Trophoblast cell (in vitro differentiated cells and primary cell): Measurements from ENCODE around the gene METAP1D.
A peak's percentile ranks its signal among the peaks of the same experiment; 100 is the strongest.

Experiments
- DNase-seq, 2 donors: peaks; one replicate each; pipeline ENCODE4 v3.0.0-alpha.2; 2016
- H2AFZ ChIP-seq: 2 replicates; pipeline ENCODE4 v1.6.1; 2013; ENCODE audit warnings: low read length, moderate library complexity, mild to moderate bottlenecking; ENCODE audit not compliant: insufficient read depth, poor library complexity
- H2AK5ac ChIP-seq: 2 replicates; pipeline ENCODE4 v1.6.1; 2013; ENCODE audit warnings: mild to moderate bottlenecking, low read length
- H2BK120ac ChIP-seq: 2 replicates; pipeline ENCODE4 v1.6.1; 2013; ENCODE audit warnings: low read length, mild to moderate bottlenecking, moderate library complexity; ENCODE audit not compliant: insufficient read depth, poor library complexity
- H2BK12ac ChIP-seq: 2 replicates; pipeline ENCODE4 v1.6.1; 2013; ENCODE audit warnings: mild to moderate bottlenecking, low read length, moderate library complexity
- H2BK5ac ChIP-seq: 2 replicates; pipeline ENCODE4 v1.6.1; 2013; ENCODE audit warnings: low read length, low read depth, moderate library complexity, mild to moderate bottlenecking; ENCODE audit not compliant: poor library complexity
- H3K14ac ChIP-seq: 2 replicates; pipeline ENCODE4 v1.6.1; 2013; ENCODE audit warnings: mild to moderate bottlenecking, low read length
- H3K18ac ChIP-seq: 2 replicates; pipeline ENCODE4 v1.6.1; 2013; ENCODE audit warnings: mild to moderate bottlenecking, low read length
- H3K23ac ChIP-seq: 2 replicates; pipeline ENCODE4 v1.6.1; 2013; ENCODE audit warnings: low read length
- H3K27ac ChIP-seq: 2 replicates; pipeline ENCODE4 v1.5.1; 2013; ENCODE audit warnings: low read depth, mild to moderate bottlenecking, inconsistent platforms, low read length, moderate library complexity
- H3K27me3 ChIP-seq: 2 replicates; pipeline ENCODE4 v1.6.1; 2013; ENCODE audit warnings: inconsistent platforms, mild to moderate bottlenecking, low read length, moderate library complexity; ENCODE audit not compliant: insufficient read depth
- H3K36me3 ChIP-seq, 2 experiments: 1 replicate in 1 of 2; 2 replicates in 1 of 2; pipeline ENCODE4 v1.6.1; 2013; ENCODE audit warnings: low read length in 2 of 2, mild to moderate bottlenecking in 2 of 2, moderate library complexity in 1 of 2; ENCODE audit not compliant: insufficient read depth in 2 of 2, control insufficient read depth in 1 of 2
- H3K4ac ChIP-seq: 2 replicates; pipeline ENCODE4 v1.6.1; 2013; ENCODE audit warnings: low read depth, mild to moderate bottlenecking, low read length, moderate library complexity
- H3K4me1 ChIP-seq, 2 experiments: 1 replicate in 1 of 2; 2 replicates in 1 of 2; pipeline ENCODE4 v1.6.1; 2013; ENCODE audit warnings: low read length in 2 of 2, mild to moderate bottlenecking in 2 of 2, moderate library complexity in 1 of 2; ENCODE audit not compliant: insufficient read depth in 2 of 2, control insufficient read depth in 1 of 2
- H3K4me2 ChIP-seq: 2 replicates; pipeline ENCODE4 v1.6.1; 2013; ENCODE audit warnings: inconsistent platforms, mild to moderate bottlenecking, low read length, moderate library complexity
- H3K4me3 ChIP-seq: 2 replicates; pipeline ENCODE4 v1.5.1; 2013; ENCODE audit warnings: mild to moderate bottlenecking, low read depth, low read length, inconsistent platforms
- H3K79me1 ChIP-seq: one replicate; pipeline ENCODE4 v1.6.1; 2013; ENCODE audit warnings: low read length
- H3K79me2 ChIP-seq: 2 replicates; pipeline ENCODE4 v1.6.1; 2013; ENCODE audit warnings: low read length, mild to moderate bottlenecking; ENCODE audit not compliant: control insufficient read depth, insufficient read depth, poor library complexity
- H3K9ac ChIP-seq: 2 replicates; pipeline ENCODE4 v1.6.1; 2013; ENCODE audit warnings: mild to moderate bottlenecking, low read length
- H3K9me3 ChIP-seq: 2 replicates; pipeline ENCODE4 v1.6.1; 2013; ENCODE audit warnings: low read depth, mild to moderate bottlenecking, control low read depth, inconsistent platforms, low read length; ENCODE audit not compliant: insufficient read depth
- H4K12ac ChIP-seq: 2 replicates; pipeline ENCODE4 v1.6.1; 2013; ENCODE audit warnings: low read depth, mild to moderate bottlenecking, low read length, moderate library complexity
- H4K8ac ChIP-seq: 2 replicates; pipeline ENCODE4 v1.6.1; 2013; ENCODE audit warnings: low read depth, mild to moderate bottlenecking, low read length, moderate library complexity
- H4K91ac ChIP-seq: one replicate; pipeline ENCODE4 v1.6.1; 2013; ENCODE audit warnings: low read depth, mild to moderate bottlenecking, low read length, moderate library complexity
- WGBS: extraction: QIAGEN DNeasy Blood & Tissue Kit; methylation state at CpG from one replicate; pipeline ENCODE4 v1.1.7; 2013; ENCODE audit warnings: missing lambda C conversion rate; ENCODE audit not compliant: insufficient read length, insufficient coverage; ENCODE audit errors: extremely low coverage; 5-methylcytosine and 5-hydroxymethylcytosine counted together

METAP1D gene

GRCh38 chr2:172105471-172106107, 105.8 kb downstream of the METAP1D start:
- Histone ChIP-seq H3K14ac (no peak overlapping the region), H2AK5ac (no peak overlapping the region), H4K12ac (no peak overlapping the region), H4K91ac (no peak overlapping the region), H3K79me2 (peaks cover 17% of the 10 kb centered on the region), H3K4me2 (peak overlapping the region; percentile 71), H3K4ac (no peak overlapping the region), H3K23ac (no peak overlapping the region), H2AFZ (peak overlapping the region; percentile 24), H3K36me3 (peaks cover 6 to 7% of the 10 kb centered on the region in 2 experiments), H2BK5ac (no peak overlapping the region), H3K27me3 (peaks cover 8% of the 10 kb centered on the region), H3K9ac (no peak overlapping the region), H3K18ac (no peak overlapping the region), H3K9me3 (no peaks in the 10 kb centered on the region), H3K4me1 (peaks cover 9 to 26% of the 10 kb centered on the region in 2 experiments), H3K79me1 (peaks cover 20% of the 10 kb centered on the region), H4K8ac (no peak overlapping the region), H2BK120ac (no peak overlapping the region), H2BK12ac (no peak overlapping the region), H3K27ac (no peak overlapping the region), H3K4me3 (no peak overlapping the region)
- no CpG with 5 or more reads among the region's 23 CpGs for WGBS
- DNase-seq = no peak

DNA sequence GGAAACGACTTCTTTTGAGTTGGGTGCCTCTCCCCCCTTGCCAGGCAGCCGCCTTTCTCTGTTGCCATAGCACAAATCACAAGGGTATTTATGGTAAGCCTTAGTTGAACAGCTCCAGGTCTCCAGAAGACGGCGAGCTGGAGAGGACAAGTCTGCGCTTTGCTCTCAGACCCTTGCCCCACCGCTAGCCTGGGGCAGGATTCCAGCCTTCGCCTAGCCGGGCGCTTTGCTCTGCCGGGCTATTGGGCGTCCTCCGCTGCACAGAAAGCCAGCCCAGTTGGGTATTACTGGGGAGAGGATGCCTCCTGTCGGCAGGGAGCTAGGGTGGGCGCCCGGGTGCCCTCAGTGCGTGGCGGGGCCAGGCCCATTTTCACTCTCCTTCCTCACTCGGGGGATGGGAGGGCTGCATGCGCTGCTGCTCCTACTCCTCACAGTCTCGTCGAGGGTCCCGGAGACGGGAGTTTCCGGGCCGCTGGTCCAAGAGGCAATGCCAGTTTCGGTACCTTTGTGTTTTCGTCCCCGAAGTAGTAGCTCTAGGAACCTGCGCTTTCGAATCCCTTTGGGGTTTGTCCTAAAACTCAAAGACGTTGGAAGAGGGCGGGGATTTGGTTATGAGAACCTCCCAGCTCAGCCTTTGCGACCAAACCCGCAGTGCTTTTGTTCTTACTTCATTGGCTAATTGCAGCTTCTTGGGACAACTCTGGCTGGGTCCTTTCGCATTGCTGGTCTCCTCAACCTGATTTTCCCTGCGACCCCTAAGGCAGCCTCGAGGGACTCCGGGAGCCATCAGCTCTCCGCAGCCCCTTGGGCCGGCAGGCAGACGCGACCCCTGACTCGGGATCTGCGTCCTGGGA, 106.6 kb downstream of the METAP1D start:
- H3K9ac ChIP-seq = no peak overlapping the region
- peaks cover 10% of the 10 kb centered on the region for H3K79me2 ChIP-seq
- no CpG with 5 or more reads among the region's 44 CpGs for WGBS

DNA sequence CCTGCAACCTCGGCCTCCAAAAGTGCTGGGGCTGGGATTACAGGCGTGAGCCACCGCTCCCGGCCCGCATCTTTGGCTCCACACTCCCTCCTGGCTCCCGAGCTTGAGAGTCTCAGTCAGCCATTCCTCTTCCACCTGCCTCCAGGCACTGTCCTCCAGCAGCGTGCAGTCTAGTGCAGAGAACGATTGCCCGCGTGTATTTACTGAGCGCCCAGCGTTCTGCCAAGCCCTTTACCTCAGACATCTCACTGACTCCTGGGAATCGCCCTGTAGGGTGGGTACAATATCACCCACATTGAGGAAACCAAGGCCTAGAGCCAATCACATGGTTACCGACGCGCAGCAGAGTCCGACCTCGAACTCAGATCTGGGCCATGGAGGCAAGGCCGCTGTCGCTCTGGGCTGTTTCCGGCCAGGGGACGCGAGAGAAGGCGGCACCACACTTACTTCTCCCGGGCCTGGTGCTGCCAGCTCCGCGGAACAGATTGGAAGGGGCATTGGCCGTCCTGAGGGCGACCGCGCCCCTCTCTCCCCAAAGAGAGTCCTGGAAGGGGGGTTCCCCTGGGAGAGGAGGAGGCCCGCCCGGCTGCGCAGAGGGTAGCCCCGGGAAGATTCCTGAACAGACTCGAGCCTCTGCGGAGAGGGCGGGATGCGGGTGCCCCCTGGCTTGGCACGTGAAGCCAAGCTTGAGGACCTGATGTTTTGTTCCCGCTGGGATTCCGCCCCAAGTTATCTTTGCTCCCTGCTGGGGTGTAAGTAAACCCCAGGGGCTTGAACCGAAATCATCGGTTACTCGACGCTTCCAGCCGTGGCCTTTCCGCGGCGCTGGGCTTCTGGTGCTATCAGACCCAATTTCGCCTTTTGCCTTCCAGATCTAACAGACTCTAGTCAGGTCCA, 108.2 kb downstream of the METAP1D start:
- Histone ChIP-seq H3K9ac (no peak overlapping the region), H2BK120ac (no peak overlapping the region), H3K27ac (no peak overlapping the region), H3K14ac (no peak overlapping the region), H3K4me3 (no peak overlapping the region), H3K4ac (no peak overlapping the region), H3K4me1 (peaks cover 9 to 25% of the 10 kb centered on the region in 2 experiments), H3K9me3 (no peaks in the 10 kb centered on the region), H3K18ac (no peak overlapping the region), H3K23ac (no peak overlapping the region), H2AFZ (no peak overlapping the region), H2BK5ac (no peak overlapping the region), H3K36me3 (no peaks in the 10 kb centered on the region), H3K79me2 (no peaks in the 10 kb centered on the region), H3K27me3 (peaks cover 8% of the 10 kb centered on the region), H4K8ac (no peak overlapping the region), H4K91ac (no peak overlapping the region), H2AK5ac (no peak overlapping the region), H4K12ac (no peak overlapping the region), H3K79me1 (no peaks in the 10 kb centered on the region), H2BK12ac (no peak overlapping the region), H3K4me2 (no peak overlapping the region)
- WGBS = no CpG with 5 or more reads among the region's 51 CpGs
- DNase-seq = no peak

More for the DNA sequence above, 106.6 kb downstream of the METAP1D start:
- Histone ChIP-seq H3K4ac (no peak overlapping the region), H3K4me3 (peak overlapping the region; percentile 19), H4K91ac (no peak overlapping the region), H3K79me1 (peaks cover 12% of the 10 kb centered on the region), H3K4me2 (peak overlapping the region; percentile 71), H4K8ac (peak overlapping the region; percentile 1), H3K4me1 (peaks cover 9 to 26% of the 10 kb centered on the region in 2 experiments), H2BK12ac (no peak overlapping the region), H2AK5ac (no peak overlapping the region), H3K18ac (no peak overlapping the region), H3K36me3 (no peaks in the 10 kb centered on the region), H2BK120ac (no peak overlapping the region), H4K12ac (no peak overlapping the region), H3K9me3 (no peaks in the 10 kb centered on the region), H3K27me3 (peaks cover 8% of the 10 kb centered on the region), H2BK5ac (no peak overlapping the region), H2AFZ (peak overlapping the region; percentile 24), H3K27ac (no peak overlapping the region), H3K14ac (no peak overlapping the region), H3K23ac (no peak overlapping the region)
- peak; percentile 50 to 70 for DNase-seq

DNA sequence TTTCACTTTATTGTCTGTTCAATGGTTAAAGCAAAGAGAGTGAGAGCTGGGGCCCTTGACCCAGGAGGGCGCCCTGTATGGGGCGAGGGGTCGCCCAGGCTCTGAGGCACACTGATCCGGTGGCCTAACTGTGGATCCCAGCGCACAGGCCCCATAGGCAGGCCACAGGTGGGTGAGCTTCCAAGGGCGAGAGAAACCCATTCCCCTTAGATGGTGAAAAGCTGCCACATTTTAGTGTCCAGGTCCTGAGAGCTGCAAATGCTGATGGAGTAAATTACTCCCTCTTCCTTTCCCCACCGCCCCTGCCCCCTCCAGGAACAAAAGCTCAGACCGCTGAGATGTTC, 108.8 kb downstream of the METAP1D start:
- H3K23ac ChIP-seq = no peak overlapping the region
- no peak overlapping the region for H2BK12ac ChIP-seq
- no peak overlapping the region for H2AK5ac ChIP-seq
- peaks cover 9 to 22% of the 10 kb centered on the region in 2 experiments for H3K4me1 ChIP-seq
- no peak overlapping the region for H3K14ac ChIP-seq
- peaks cover 8% of the 10 kb centered on the region for H3K27me3 ChIP-seq
- WGBS = no CpG with 5 or more reads among the region's 8 CpGs
- no peak overlapping the region for H4K91ac ChIP-seq
- no peak overlapping the region for H3K4me3 ChIP-seq
- H4K12ac ChIP-seq = no peak overlapping the region
- H3K4me2 ChIP-seq = no peak overlapping the region
- no peak overlapping the region for H2AFZ ChIP-seq
- H3K79me1 ChIP-seq = no peaks in the 10 kb centered on the region
- H3K18ac ChIP-seq = no peak overlapping the region
- H3K79me2 ChIP-seq = no peaks in the 10 kb centered on the region
- no peak for DNase-seq
- H3K4ac ChIP-seq = no peak overlapping the region
- no peaks in the 10 kb centered on the region for H3K9me3 ChIP-seq
- H3K27ac ChIP-seq = no peak overlapping the region
- no peak overlapping the region for H3K9ac ChIP-seq
- H2BK5ac ChIP-seq = no peak overlapping the region
- H3K36me3 ChIP-seq = no peaks in the 10 kb centered on the region
- no peak overlapping the region for H2BK120ac ChIP-seq
- no peak overlapping the region for H4K8ac ChIP-seq
